Pancreas (tissue), 10 donors: ENCODE data around the gene TCF7L2. TPM values are rescaled to one million over a fixed set of nuclear protein-coding genes. Genes with fewer than 3 reads are reported as not detected.
A peak's percentile ranks its signal among the peaks of the same experiment; 100 is the strongest.

ENCODE experiments used
- ATAC-seq, 4 donors: fragments of 200-7000 bp; cut with Tn5 transposase; one replicate each; pipeline versions ENCODE4 v1.8.0 to v1.9.1; 2020; ENCODE audit warnings: mild to moderate bottlenecking in 4 of 4, moderate library complexity in 4 of 4
- DNase-seq, 6 donors: peaks; one replicate each; pipeline ENCODE4 v3.0.0-alpha.2; 2020
- FAIRE-seq: peaks from 2 replicates; lab custom pipeline; 2012; peaks lifted over from hg19 to GRCh38; lab: Jason Lieb, UNC
- H3K27ac ChIP-seq, 4 donors: fragments of 200-600 bp; sonication (generic); 1 replicate in 3 of 4; 2 replicates in 1 of 4; pipeline versions ENCODE4 v1.5.0 to v1.8.0; 2020
- H3K27me3 ChIP-seq, 4 donors: fragments of 200-600 bp; one replicate each; pipeline ENCODE4 v1.8.0; 2021
- H3K36me3 ChIP-seq, 3 donors: fragments of 200-600 bp; sonication (generic) in 1 of 3; one replicate each; pipeline versions ENCODE4 v1.5.0 to v1.8.0; 2020 to 2021
- H3K4me1 ChIP-seq, 3 donors: fragments of 200-600 bp; one replicate each; pipeline ENCODE4 v1.8.0; 2021
- H3K4me3 ChIP-seq, 4 donors: fragments of 200-600 bp; sonication (generic) in 2 of 4; one replicate each; pipeline versions ENCODE4 v1.5.0 to v1.8.0; 2020 to 2021
- H3K9me3 ChIP-seq, 4 donors: fragments of 200-600 bp; one replicate each; pipeline ENCODE4 v1.8.0; 2021
- CTCF ChIP-seq, 4 donors: fragments of 200-600 bp; sonication (generic) in 3 of 4; IDR thresholded peaks; one replicate each; pipeline versions ENCODE4 v1.5.0 to v1.8.0; 2021; ENCODE audit warnings: antibody characterized with exemption in 4 of 4
- WGBS, 2 donors: extraction: QIAGEN DNeasy Blood & Tissue Kit; methylation state at CpG; one replicate each; pipeline ENCODE4 v1.1.7; 2013; 5-methylcytosine and 5-hydroxymethylcytosine counted together
- intact Hi-C, 3 donors: fragments of 100-400 bp; cut with DNase I; formaldehyde crosslinking; loops; one replicate each; pipeline versions ENCODE4 v1.11.1 to v1.14.2; 2022
- polyA plus RNA-seq, 2 donors: library from polyadenylated mRNA; stranded (reverse); fragments of 200-250 nt; gene quantifications; one replicate each; pipeline ENCODE4 v1.2.3, GENCODE V29; 2013
- total RNA-seq, 6 donors: library from RNA; stranded (reverse); fragmentation: NEBNext Ultra II Directional in 4 of 6; extraction: Animal tissue kit (Norgen Biotek cat#: 25700) in 4 of 6; gene quantifications; one replicate each; pipeline versions ENCODE4 v1.2.1 to v1.2.4, GENCODE V29; 2021 to 2023
- donor health status: healthy with polysubstance abuse.
- donor health status: DM: no; HTN: no; CAD: no; lungs with moderate emphysema.
- donor health status: DM: no; HTN: no; CAD: no.
- donor health status: control.
- donor health status: control.
- donor health status: Bipolar disorder and iron deficiency.
- donor health status: DM: yes; HTN: yes; CAD: no.
- donor health status: DM: no; HTN: no; CAD: no.
- donor health status: DM: no; HTN: no; CAD: no.
- donor health status: DM: yes; HTN: yes; CAD: no.

TCF7L2 gene
- total and polyA plus RNA-seq, 8 donors, result 7.9 to 22.3 (median 11.6) TPM

- FAIRE-seq (no peak), ATAC-seq (no peak), DNase-seq (no peak)
- Histone ChIP-seq H3K27me3 (no peaks in the 10 kb centered on the region), H3K27ac (no peak overlapping the region), H3K9me3 (no peaks in the 10 kb centered on the region), H3K4me3 (no peak overlapping the region), H3K4me1 (no peaks in the 10 kb centered on the region), H3K36me3 (peaks cover 0 to 10% (median 0%) of the 10 kb centered on the region in 3 donors)
- WGBS, 2 donors, result 63 to 68% methylated on average over 2 of the region's 2 CpGs
- intact Hi-C loops, result loop anchor here in 1 of 3 donors (10.0 kb wide), 1 partner anchor 185 kb away; the partner anchor contains the start of gene TCF7L2
- no peak for TF ChIP-seq CTCF (IDR thresholded peaks at IDR 0.05)
Measured at GRCh38 chr10:113139699-113140098, 189.7 kb downstream of the TCF7L2 start.

- ATAC-seq, result no peak
- Histone ChIP-seq H3K4me3 (no peak overlapping the region), H3K4me1 (no peaks in the 10 kb centered on the region), H3K9me3 (no peaks in the 10 kb centered on the region), H3K27ac (no peak overlapping the region), H3K27me3 (no peaks in the 10 kb centered on the region), H3K36me3 (peaks cover 0 to 14% (median 0%) of the 10 kb centered on the region in 3 donors)
- 92 to 96% methylated on average over 10 of the region's 10 CpGs for WGBS, 2 donors
- no peak for DNase-seq
- intact Hi-C loops, result no loop called here
- FAIRE-seq, result no peak
- TF ChIP-seq CTCF (IDR thresholded peaks at IDR 0.05), result no peak
Measured at GRCh38 chr10:113140143-113141011, 190.3 kb downstream of the TCF7L2 start.

GRCh38 chr10:113142601-113143362 is 192.7 kb downstream of the TCF7L2 start:
- no peak overlapping the region for H3K4me3 ChIP-seq
- H3K4me1 ChIP-seq, result no peaks in the 10 kb centered on the region
- H3K27me3 ChIP-seq, result no peaks in the 10 kb centered on the region
- no peak overlapping the region for H3K27ac ChIP-seq
- H3K9me3 ChIP-seq, result no peaks in the 10 kb centered on the region
- 69 to 76% methylated on average over 22 of the region's 22 CpGs for WGBS, 2 donors
- FAIRE-seq (no peak), DNase-seq (no peak), ATAC-seq (peak in 3 of 4 donors; percentile 16 to 80 (median 69))
- intact Hi-C loops, result no loop called here
- H3K36me3 ChIP-seq, result peaks cover 0 to 32% (median 0%) of the 10 kb centered on the region in 3 donors
- no peak for TF ChIP-seq CTCF (IDR thresholded peaks at IDR 0.05)

GRCh38 chr10:113144576-113144975 is 194.5 kb downstream of the TCF7L2 start:
- peaks cover 0 to 39% (median 0%) of the 10 kb centered on the region in 3 donors for H3K36me3 ChIP-seq
- DNase-seq (no peak), ATAC-seq (no peak), FAIRE-seq (no peak)
- TF ChIP-seq CTCF (IDR thresholded peaks at IDR 0.05), result no peak
- no peaks in the 10 kb centered on the region for H3K9me3 ChIP-seq
- H3K4me3 ChIP-seq, result no peak overlapping the region
- H3K4me1 ChIP-seq, result no peaks in the 10 kb centered on the region
- intact Hi-C loops, result no loop called here
- no peak overlapping the region for H3K27ac ChIP-seq
- WGBS, 2 donors, result 90 to 95% methylated on average over 5 of the region's 5 CpGs
- H3K27me3 ChIP-seq, result no peaks in the 10 kb centered on the region
